GM19238 (cell line): ENCODE results near the gene AHNAK2.
"Not testable (repeated sequence)": the region's sequence is repeated elsewhere in the genome, so short reads cannot be mapped to it uniquely, and the experiment has no call there.

Experiments used
- DNase-seq: peaks from one replicate; pipeline ENCODE4 v3.0.0; 2011; ENCODE audit warnings: low spot score; ENCODE audit not compliant: insufficient read length

AHNAK2 gene

DNA sequence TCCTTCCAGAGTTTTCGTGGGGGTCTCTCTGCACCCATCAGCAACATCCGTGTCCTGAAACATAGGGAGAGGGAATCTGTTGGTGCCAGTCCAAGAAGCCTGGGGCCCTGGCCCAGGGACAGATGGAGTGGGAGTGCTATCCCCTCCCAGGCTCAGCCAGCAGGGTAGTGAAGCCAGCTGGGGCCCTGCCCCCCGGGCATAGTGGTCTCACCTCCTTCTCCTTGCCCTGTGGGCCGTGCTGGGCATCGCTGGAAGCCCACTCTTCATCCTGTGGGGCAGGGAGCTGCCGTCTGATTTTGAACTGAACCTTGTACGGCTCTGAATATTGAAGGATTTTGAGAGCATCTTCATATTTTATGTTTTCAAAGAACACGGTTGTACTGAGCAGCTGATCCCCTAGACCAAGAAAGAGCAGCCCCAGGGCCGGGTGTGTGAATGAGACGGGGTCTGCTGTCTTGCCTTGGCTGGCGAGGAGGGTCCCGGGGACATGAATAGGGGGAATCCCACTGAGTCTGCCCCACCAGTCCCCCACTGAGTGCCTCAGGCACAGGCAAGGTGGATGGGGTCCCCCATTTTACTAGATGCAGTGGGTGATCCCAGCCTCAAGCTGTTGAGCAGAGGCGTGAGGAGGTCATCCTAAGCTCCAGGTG lies 23.3 kb downstream of the AHNAK2 start:
- DNase-seq: no peak

- DNase-seq: no peak
Observed at GRCh38 chr14:104953896-104954656, 24.1 kb downstream of the AHNAK2 start.

DNA sequence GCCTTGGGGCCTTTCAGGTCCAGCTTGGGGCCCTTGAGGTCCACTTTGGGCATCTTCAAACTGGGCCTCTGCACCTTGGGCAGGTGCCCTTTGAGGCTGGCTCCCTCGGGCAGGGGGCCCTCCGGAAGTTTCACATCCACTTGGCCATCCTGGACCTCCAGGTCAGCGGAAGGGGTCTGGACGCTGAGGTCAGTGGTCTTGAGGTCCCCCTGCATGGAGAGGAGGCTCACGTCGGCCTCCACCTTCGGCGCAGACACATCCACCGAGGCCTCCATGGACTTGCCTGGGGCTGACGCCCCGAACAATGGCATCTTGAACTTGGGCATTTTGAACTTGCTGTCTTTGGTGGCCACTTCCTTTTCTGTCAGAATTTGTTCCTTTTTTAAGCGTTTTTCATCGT lies 25.1 kb downstream of the AHNAK2 start:
- DNase-seq: no peak

GRCh38 chr14:104951863-104952657 lies 26.1 kb downstream of the AHNAK2 start:
- not testable (repeated sequence) for DNase-seq

GRCh38 chr14:104950701-104951100 lies 27.5 kb downstream of the AHNAK2 start:
- DNase-seq: not testable (repeated sequence)

DNA sequence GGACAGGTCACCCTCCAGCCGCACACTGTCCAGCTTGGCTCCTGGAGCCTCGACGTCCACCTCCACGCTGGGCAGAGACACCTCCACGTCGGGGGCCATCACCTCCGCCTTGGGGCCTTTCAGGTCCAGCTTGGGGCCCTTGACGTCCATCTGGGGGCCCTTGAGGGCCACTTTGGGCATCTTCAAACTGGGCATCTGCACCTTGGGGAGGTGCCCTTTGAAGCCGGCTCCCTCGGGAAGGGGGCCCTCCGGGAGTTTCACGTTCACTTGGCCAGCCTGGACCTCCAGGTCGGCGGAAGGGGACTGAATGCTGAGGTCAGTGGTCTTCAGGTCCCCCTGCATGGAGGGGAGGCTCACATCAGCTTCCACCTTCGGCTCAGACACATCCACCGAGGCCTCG lies 28.2 kb downstream of the AHNAK2 start:
- no peak for DNase-seq

DNA sequence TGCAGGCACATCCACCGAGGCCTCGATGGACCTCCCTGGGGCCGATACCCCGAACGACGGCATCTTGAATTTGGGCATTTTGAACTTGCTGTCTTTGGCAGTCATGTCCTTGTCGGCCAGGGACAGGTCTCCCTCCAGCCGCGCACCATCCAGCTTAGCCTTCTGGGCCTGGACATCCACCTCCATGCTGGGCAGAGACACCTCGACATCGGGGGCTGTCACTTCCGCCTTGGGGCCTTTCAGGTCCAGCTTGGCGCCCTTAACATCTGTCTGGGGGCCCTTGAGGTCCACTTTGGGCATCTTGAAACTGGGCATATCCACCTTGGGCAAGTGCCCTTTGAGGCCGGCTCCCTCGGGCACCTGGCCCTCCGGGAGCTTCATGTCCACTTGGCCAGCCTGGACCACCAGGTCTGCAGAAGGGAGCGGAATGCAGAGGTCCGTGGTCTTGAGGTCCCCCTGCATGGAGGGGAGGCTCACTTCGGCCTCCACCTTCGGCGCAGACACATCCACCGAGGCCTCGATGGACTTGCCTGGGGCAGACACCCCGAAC lies 28.7 kb downstream of the AHNAK2 start:
- not testable (repeated sequence) for DNase-seq

GRCh38 chr14:104948736-104949031 lies 29.5 kb downstream of the AHNAK2 start:
- no peak for DNase-seq

- not testable (repeated sequence) for DNase-seq
Observed at GRCh38 chr14:104947881-104948735, 30.1 kb downstream of the AHNAK2 start.

DNA sequence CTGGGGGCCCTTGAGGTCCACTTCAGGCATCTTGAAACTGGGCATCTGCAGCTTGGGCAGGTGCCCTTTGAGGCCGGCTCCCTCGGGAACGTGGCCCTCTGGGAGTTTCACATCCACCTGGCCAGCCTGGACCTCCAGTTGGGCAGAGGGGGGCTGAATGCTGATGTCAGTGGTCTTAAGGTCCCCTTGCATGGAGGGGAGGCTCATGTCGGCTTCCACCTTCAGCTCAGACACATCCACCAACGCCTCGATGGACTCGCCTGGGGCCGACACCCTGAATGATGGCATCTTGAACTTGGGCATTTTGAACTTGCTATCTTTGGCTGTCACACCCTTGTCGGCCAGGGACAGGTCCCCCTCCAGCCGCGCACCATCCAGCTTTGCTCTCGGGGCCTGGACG lies 31.0 kb downstream of the AHNAK2 start:
- DNase-seq: not testable (repeated sequence)

DNA sequence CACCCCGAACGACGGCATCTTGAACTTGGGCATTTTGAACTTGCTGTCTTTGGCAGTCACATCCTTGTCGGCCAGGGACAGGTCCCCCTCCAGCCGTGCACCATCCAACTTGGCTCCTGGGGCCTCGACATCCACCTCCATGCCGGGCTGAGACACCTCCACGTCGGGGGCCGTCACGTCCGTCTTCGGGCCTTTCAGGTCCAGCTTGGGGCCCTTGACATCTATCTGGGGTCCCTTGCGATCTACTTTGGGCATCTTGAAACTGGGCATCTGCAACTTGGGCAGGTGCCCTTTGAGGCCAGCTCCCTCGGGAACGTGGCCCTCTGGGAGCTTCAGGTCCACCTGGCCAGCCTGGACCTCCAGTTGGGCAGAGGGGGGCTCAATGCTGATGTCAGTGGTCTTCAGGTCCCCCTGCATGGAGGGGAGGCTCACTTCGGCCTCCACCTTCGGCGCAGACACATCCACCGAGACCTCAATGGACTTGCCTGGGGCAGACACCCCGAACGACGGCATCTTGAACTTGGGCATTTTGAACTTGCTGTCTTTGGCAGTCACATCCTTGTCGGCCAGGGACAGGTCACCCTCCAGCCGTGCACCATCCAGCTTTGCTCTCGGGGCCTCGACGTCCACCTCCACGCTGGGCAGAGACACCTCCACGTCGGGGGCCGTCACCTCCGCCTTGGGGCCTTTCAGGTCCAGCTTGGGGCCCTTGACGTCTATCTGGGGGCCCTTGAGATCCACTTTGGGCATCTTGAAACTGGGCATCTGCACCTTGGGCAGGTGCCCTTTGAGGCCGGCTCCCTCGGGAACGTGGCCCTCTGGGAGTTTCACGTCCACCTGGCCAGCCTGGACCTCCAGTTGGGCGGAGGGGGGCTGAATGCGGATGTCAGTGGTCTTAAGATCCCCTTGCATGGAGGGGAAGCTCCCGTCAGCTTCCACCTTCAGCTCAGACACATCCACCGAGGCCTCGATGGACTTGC lies 31.9 kb downstream of the AHNAK2 start:
- DNase-seq: not testable (repeated sequence)

DNA sequence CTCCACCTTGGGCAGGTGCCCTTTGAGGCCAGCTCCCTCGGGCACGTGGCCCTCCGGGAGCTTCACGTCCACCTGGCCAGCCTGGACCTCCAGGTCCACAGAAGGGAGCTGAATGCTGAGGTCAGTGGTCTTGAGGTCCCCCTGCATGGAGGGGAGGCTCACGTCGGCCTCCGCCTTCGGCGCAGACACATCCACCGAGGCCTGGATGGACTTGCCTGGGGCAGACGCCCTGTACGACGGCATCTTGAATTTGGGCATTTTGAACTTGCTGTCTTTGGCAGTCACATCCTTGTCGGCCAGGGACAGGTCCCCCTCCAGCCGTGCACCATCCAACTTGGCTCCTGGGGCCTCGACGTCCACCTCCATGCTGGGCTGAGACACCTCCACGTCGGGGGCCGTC lies 32.9 kb downstream of the AHNAK2 start:
- not testable (repeated sequence) for DNase-seq

GRCh38 chr14:104944436-104945205 lies 33.6 kb downstream of the AHNAK2 start:
- not testable (repeated sequence) for DNase-seq

GRCh38 chr14:104944016-104944308 lies 34.2 kb downstream of the AHNAK2 start:
- not testable (repeated sequence) for DNase-seq

DNA sequence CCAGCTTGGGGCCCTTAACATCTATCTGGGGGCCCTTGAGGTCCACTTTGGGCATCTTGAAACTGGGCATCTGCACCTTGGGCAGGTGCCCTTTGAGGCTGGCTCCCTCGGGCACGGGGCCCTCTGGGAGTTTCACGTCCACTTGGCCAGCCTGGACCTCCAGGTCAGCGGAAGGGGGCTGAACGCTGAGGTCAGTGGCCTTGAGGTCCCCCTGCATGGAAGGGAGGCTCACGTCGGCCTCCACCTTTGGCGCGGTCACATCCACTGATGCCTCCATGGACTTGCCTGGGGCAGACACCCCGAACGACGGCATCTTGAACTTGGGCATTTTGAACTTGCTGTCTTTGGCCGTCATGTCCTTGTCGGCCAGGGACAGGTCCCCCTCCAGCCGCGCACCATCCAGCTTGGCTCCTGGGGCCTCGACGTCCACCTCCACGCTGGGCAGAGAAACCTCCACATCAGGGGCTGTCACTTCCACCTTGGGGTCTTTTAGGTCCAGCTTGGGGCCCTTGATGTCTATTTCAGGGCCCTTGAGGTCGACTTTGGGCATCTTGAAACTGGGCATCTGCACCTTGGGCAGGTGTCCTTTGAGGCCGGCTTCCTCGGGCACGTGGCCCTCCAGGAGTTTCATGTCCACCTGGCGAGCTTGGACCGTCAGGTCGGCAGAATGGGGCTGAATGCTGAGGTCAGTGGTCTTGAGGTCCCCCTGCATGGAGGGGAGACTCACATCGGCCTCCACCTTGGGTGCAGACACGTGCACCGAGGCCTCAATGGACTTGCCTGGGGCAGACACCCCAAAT lies 34.8 kb downstream of the AHNAK2 start:
- not testable (repeated sequence) for DNase-seq

DNA sequence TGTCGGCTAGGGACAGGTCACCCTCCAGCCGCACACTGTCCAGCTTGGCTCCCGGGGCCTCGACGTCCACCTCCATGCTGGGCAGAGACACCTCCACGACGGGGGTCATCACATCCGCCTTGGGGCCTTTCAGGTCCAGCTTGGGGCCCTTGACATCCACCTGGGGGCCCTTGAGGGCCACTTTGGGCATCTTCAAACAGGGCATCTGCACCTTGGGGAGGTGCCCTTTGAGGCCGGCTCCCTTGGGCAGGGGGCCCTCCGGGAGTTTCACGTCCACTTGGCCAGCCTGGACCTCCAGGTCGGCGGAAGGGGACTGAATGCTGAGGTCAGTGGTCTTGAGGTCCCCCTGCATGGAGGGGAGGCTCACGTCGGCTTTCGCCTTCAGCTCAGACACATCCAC lies 35.6 kb downstream of the AHNAK2 start:
- DNase-seq: no peak

DNA sequence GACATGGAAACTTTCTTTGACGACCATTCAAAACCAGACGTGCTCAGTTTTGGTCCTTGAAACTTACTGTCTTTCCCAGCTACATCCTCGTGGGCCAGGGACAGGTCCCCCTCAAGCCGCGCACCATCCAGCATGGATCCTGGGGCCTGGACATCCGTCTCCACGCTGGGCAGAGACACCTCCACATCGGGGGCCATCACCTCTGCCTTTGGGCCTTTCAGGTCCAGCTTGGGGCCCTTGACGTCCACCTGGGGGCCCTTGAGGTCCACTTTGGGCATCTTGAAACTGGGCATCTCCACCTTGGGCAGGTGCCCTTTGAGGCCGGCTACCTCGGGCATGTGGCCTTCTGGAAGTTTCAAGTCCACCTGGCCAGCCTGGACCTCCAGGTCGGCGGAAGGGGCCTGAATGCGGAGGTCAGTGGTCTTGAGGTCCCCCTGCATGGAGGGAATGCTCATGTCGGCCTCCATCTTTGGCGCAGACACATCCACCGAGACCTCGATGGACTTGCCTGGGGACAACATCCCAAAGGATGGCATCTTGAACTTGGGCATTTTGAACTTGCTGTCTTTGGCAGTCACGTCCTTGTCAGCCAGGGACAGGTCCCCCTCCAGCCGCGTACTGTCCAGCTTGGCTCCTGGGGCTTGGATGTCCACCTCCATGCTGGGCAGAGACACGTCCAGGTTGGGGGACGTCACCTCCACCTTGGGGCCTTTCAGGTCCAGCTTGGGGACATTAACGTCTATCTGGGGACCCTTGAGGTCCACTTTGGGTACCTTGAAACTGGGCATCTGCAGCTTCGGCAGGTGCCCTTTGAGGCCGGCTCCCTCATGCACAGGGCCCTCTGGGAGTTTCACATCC lies 36.4 kb downstream of the AHNAK2 start:
- no peak for DNase-seq
